Chondrocyte (in vitro differentiated cells): Measurements from ENCODE around the gene B3GNT4. TPM values are rescaled to one million over a fixed set of nuclear protein-coding genes. Genes with fewer than 3 reads are reported as not detected.

Experiments
- DNase-seq: peaks from one replicate; pipeline ENCODE4 v3.0.0; 2021; ENCODE audit warnings: mixed read lengths, low spot score
- H3K27ac Mint-ChIP-seq: one replicate; pipeline ENCODE4 v1.8.0; 2021; ENCODE audit warnings: mild to moderate bottlenecking, moderate library complexity, mixed read lengths; ENCODE audit not compliant: unreplicated experiment
- H3K27me3 Mint-ChIP-seq: 2 replicates; pipeline ENCODE4 v1.8.0; 2021; ENCODE audit warnings: low read depth, mixed read lengths
- H3K36me3 Mint-ChIP-seq: 2 replicates; pipeline ENCODE4 v1.8.0; 2021; ENCODE audit warnings: low read depth, mixed read lengths
- H3K4me1 Mint-ChIP-seq: 2 replicates; pipeline ENCODE4 v1.8.0; 2021; ENCODE audit warnings: low read depth, mild to moderate bottlenecking, mixed read lengths
- H3K4me3 Mint-ChIP-seq: one replicate; pipeline ENCODE4 v1.8.0; 2021; ENCODE audit warnings: mild to moderate bottlenecking, moderate library complexity, mixed read lengths; ENCODE audit not compliant: unreplicated experiment
- H3K9me3 Mint-ChIP-seq: 2 replicates; pipeline ENCODE4 v1.8.0; 2021; ENCODE audit warnings: low read depth, mixed read lengths
- CTCF ChIP-seq: fragments of 200-600 bp; sonication (generic); IDR thresholded peaks from 2 replicates; pipeline ENCODE4 v1.5.0; 2021; ENCODE audit warnings: antibody characterized with exemption, mild to moderate bottlenecking, moderate library complexity
- total RNA-seq: library from RNA; stranded (reverse); gene quantifications from 3 replicates; pipeline ENCODE4 v1.2.1, GENCODE V29; 2021

Gene B3GNT4
- total RNA-seq, 1 donor from 2014 or later = 1.0 TPM

GRCh38 chr12:122161682-122162081 is 41.8 kb upstream of the B3GNT4 start:
- Mint-ChIP-seq H3K36me3 (no peaks in the 10 kb centered on the region), H3K9me3 (no peaks in the 10 kb centered on the region), H3K4me1 (no peaks in the 10 kb centered on the region), H3K4me3 (no peak overlapping the region), H3K27ac (no peak overlapping the region), H3K27me3 (no peaks in the 10 kb centered on the region)
- TF ChIP-seq CTCF = no peak
- DNase-seq = no peak

- no peak for TF ChIP-seq CTCF
- Mint-ChIP-seq H3K36me3 (no peaks in the 10 kb centered on the region), H3K27me3 (no peaks in the 10 kb centered on the region), H3K4me3 (no peak overlapping the region), H3K9me3 (no peaks in the 10 kb centered on the region), H3K4me1 (no peaks in the 10 kb centered on the region), H3K27ac (no peak overlapping the region)
- DNase-seq = no peak
Observed at GRCh38 chr12:122162976-122163375, 40.5 kb upstream of the B3GNT4 start.

GRCh38 chr12:122166422-122167349 is 36.8 kb upstream of the B3GNT4 start:
- no peak for DNase-seq
- no peaks in the 10 kb centered on the region for H3K9me3 Mint-ChIP-seq
- no peaks in the 10 kb centered on the region for H3K4me1 Mint-ChIP-seq
- H3K27ac Mint-ChIP-seq = no peak overlapping the region
- no peaks in the 10 kb centered on the region for H3K27me3 Mint-ChIP-seq
- no peaks in the 10 kb centered on the region for H3K36me3 Mint-ChIP-seq
- no peak for TF ChIP-seq CTCF
- H3K4me3 Mint-ChIP-seq = no peak overlapping the region

DNA sequence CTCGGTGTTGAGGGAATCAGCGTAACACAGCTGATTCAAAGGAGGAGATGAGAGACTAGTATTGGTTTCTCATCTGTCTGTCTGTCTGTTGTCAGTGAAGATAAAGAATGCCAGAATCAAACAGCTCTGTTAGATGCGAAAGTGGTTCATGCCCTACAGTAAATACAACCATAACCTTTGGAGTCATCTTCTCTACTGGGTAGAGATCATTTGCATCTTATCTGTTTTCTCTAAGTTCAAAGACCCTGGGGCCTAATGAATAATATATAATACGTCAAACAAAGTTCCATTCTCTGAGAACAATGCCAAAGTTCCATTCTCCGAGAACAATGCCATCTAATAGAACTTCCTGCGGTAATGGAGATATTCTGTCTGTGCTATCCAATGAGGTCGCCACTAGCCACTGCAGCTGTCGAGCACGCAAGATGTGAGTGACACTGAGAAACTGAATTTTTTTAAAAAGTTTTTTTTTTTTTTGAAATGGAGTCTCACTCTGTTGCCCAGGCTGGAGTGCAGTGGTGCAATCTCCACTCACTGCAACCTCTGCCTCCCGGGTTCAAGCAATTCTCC is 36.1 kb upstream of the B3GNT4 start:
- Mint-ChIP-seq H3K36me3 (no peaks in the 10 kb centered on the region), H3K4me1 (no peaks in the 10 kb centered on the region), H3K27me3 (no peaks in the 10 kb centered on the region), H3K4me3 (no peak overlapping the region), H3K27ac (no peak overlapping the region), H3K9me3 (no peaks in the 10 kb centered on the region)
- no peak for DNase-seq
- TF ChIP-seq CTCF = no peak

DNA sequence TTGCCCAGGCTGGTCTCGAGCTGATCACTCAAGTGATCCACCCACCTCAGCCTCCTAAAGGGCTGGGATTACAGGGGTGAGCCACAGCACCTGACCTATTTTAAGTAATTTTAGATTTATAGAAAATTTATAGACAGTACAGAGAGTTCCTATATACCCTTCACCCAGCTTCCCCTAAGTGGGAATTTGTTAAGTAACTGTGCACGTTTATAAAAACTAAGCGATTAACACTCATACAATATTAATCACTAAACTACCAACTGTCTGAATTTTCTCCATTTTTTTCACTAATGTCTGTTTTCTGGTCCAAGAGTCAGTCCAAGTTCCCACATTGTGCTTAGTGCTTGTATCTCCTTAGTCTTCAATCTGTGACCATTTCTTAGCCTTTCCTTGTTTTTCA is 35.0 kb upstream of the B3GNT4 start:
- Mint-ChIP-seq H3K9me3 (no peaks in the 10 kb centered on the region), H3K36me3 (no peaks in the 10 kb centered on the region), H3K4me3 (no peak overlapping the region), H3K27ac (no peak overlapping the region), H3K4me1 (no peaks in the 10 kb centered on the region), H3K27me3 (no peaks in the 10 kb centered on the region)
- TF ChIP-seq CTCF = no peak
- no peak for DNase-seq
